ENCODE measurements around the gene CASK.
A peak's percentile ranks its signal among the peaks of the same experiment; 100 is the strongest.

CASK gene

GRCh38 chrX:41502004-41502403 lies 421.4 kb downstream of the CASK start:
- Histone ChIP-seq H3K27me3 (ENCODE audit: insufficient read depth, low read length) (no peaks in the 10 kb centered on the region), H3K4me3 (ENCODE audit: low read depth, low read length) (no peak overlapping the region), H3K27ac (ENCODE audit: low read depth, low read length) (no peak overlapping the region), H3K79me2 (ENCODE audit: control insufficient read depth, insufficient read depth, low read length, unreplicated experiment) (no peaks in the 10 kb centered on the region), H3K4me1 (ENCODE audit: control insufficient read depth, insufficient read depth, low read length, unreplicated experiment) (no peaks in the 10 kb centered on the region), H2AFZ (ENCODE audit: low read length, unreplicated experiment) (no peak overlapping the region), H3K36me3 (ENCODE audit: insufficient read depth, low read length) (no peaks in the 10 kb centered on the region)

- Histone ChIP-seq H3K36me3 (ENCODE audit: insufficient read depth, low read length) (no peaks in the 10 kb centered on the region), H3K79me2 (ENCODE audit: control insufficient read depth, insufficient read depth, low read length, unreplicated experiment) (no peaks in the 10 kb centered on the region), H3K4me3 (ENCODE audit: low read depth, low read length) (no peak overlapping the region), H3K27me3 (ENCODE audit: insufficient read depth, low read length) (no peaks in the 10 kb centered on the region), H2AFZ (ENCODE audit: low read length, unreplicated experiment) (no peak overlapping the region), H3K27ac (ENCODE audit: low read depth, low read length) (no peak overlapping the region), H3K4me1 (ENCODE audit: control insufficient read depth, insufficient read depth, low read length, unreplicated experiment) (no peaks in the 10 kb centered on the region)
These were observed 423.4 kb downstream of the CASK start for GRCh38 chrX:41499984-41500383.

GRCh38 chrX:41499195-41499594 lies 424.2 kb downstream of the CASK start:
- Histone ChIP-seq H3K27ac (ENCODE audit: low read depth, low read length) (no peak overlapping the region), H3K36me3 (ENCODE audit: insufficient read depth, low read length) (no peaks in the 10 kb centered on the region), H3K4me1 (ENCODE audit: control insufficient read depth, insufficient read depth, low read length, unreplicated experiment) (no peaks in the 10 kb centered on the region), H3K4me3 (ENCODE audit: low read depth, low read length) (no peak overlapping the region), H3K27me3 (ENCODE audit: insufficient read depth, low read length) (no peaks in the 10 kb centered on the region), H3K79me2 (ENCODE audit: control insufficient read depth, insufficient read depth, low read length, unreplicated experiment) (no peaks in the 10 kb centered on the region), H2AFZ (ENCODE audit: low read length, unreplicated experiment) (no peak overlapping the region)

- no peaks in the 10 kb centered on the region for H3K79me2 ChIP-seq (ENCODE audit: control insufficient read depth, insufficient read depth, low read length, unreplicated experiment)
- H3K27me3 ChIP-seq (ENCODE audit: insufficient read depth, low read length), result no peaks in the 10 kb centered on the region
- H3K4me3 ChIP-seq (ENCODE audit: low read depth, low read length), result peak overlapping the region; percentile 54; the same call in 1 of the 2 replicates
- H3K36me3 ChIP-seq (ENCODE audit: insufficient read depth, low read length), result no peaks in the 10 kb centered on the region
- H3K27ac ChIP-seq (ENCODE audit: low read depth, low read length), result peak overlapping the region; percentile 77
- peak overlapping the region; percentile 72 for H2AFZ ChIP-seq (ENCODE audit: low read length, unreplicated experiment)
- no peaks in the 10 kb centered on the region for H3K4me1 ChIP-seq (ENCODE audit: control insufficient read depth, insufficient read depth, low read length, unreplicated experiment)
These were observed 431.9 kb downstream of the CASK start for GRCh38 chrX:41491267-41492004.

GRCh38 chrX:41490446-41490845 lies 432.9 kb downstream of the CASK start:
- no peak overlapping the region for H2AFZ ChIP-seq (ENCODE audit: low read length, unreplicated experiment)
- no peaks in the 10 kb centered on the region for H3K27me3 ChIP-seq (ENCODE audit: insufficient read depth, low read length)
- no peaks in the 10 kb centered on the region for H3K79me2 ChIP-seq (ENCODE audit: control insufficient read depth, insufficient read depth, low read length, unreplicated experiment)
- H3K36me3 ChIP-seq (ENCODE audit: insufficient read depth, low read length), result no peaks in the 10 kb centered on the region
- H3K4me1 ChIP-seq (ENCODE audit: control insufficient read depth, insufficient read depth, low read length, unreplicated experiment), result no peaks in the 10 kb centered on the region
- no peak overlapping the region for H3K27ac ChIP-seq (ENCODE audit: low read depth, low read length)
- H3K4me3 ChIP-seq (ENCODE audit: low read depth, low read length), result no peak overlapping the region

- Histone ChIP-seq H3K79me2 (ENCODE audit: control insufficient read depth, insufficient read depth, low read length, unreplicated experiment) (no peaks in the 10 kb centered on the region), H3K27me3 (ENCODE audit: insufficient read depth, low read length) (no peaks in the 10 kb centered on the region), H3K4me1 (ENCODE audit: control insufficient read depth, insufficient read depth, low read length, unreplicated experiment) (no peaks in the 10 kb centered on the region), H2AFZ (ENCODE audit: low read length, unreplicated experiment) (no peak overlapping the region), H3K4me3 (ENCODE audit: low read depth, low read length) (no peak overlapping the region), H3K27ac (ENCODE audit: low read depth, low read length) (no peak overlapping the region), H3K36me3 (ENCODE audit: insufficient read depth, low read length) (no peaks in the 10 kb centered on the region)
These were observed 441.1 kb downstream of the CASK start for GRCh38 chrX:41482154-41482850.

GRCh38 chrX:41481264-41482109 lies 441.9 kb downstream of the CASK start:
- Histone ChIP-seq H3K4me3 (ENCODE audit: low read depth, low read length) (no peak overlapping the region), H3K4me1 (ENCODE audit: control insufficient read depth, insufficient read depth, low read length, unreplicated experiment) (no peaks in the 10 kb centered on the region), H3K79me2 (ENCODE audit: control insufficient read depth, insufficient read depth, low read length, unreplicated experiment) (no peaks in the 10 kb centered on the region)

GRCh38 chrX:41480508-41481260 lies 442.7 kb downstream of the CASK start:
- Histone ChIP-seq H2AFZ (ENCODE audit: low read length, unreplicated experiment) (no peak overlapping the region), H3K27me3 (ENCODE audit: insufficient read depth, low read length) (no peaks in the 10 kb centered on the region), H3K4me1 (ENCODE audit: control insufficient read depth, insufficient read depth, low read length, unreplicated experiment) (no peaks in the 10 kb centered on the region), H3K27ac (ENCODE audit: low read depth, low read length) (no peak overlapping the region), H3K4me3 (ENCODE audit: low read depth, low read length) (no peak overlapping the region), H3K79me2 (ENCODE audit: control insufficient read depth, insufficient read depth, low read length, unreplicated experiment) (no peaks in the 10 kb centered on the region), H3K36me3 (ENCODE audit: insufficient read depth, low read length) (no peaks in the 10 kb centered on the region)

More at GRCh38 chrX:41481264-41482109, 441.9 kb downstream of the CASK start:
- Histone ChIP-seq H3K27me3 (ENCODE audit: insufficient read depth, low read length) (no peaks in the 10 kb centered on the region), H2AFZ (ENCODE audit: low read length, unreplicated experiment) (no peak overlapping the region), H3K27ac (ENCODE audit: low read depth, low read length) (no peak overlapping the region), H3K36me3 (ENCODE audit: insufficient read depth, low read length) (no peaks in the 10 kb centered on the region)

GRCh38 chrX:41478381-41478911 lies 444.9 kb downstream of the CASK start:
- H3K79me2 ChIP-seq (ENCODE audit: control insufficient read depth, insufficient read depth, low read length, unreplicated experiment), result no peaks in the 10 kb centered on the region
- H2AFZ ChIP-seq (ENCODE audit: low read length, unreplicated experiment), result no peak overlapping the region
- no peaks in the 10 kb centered on the region for H3K36me3 ChIP-seq (ENCODE audit: insufficient read depth, low read length)
- no peak overlapping the region for H3K4me3 ChIP-seq (ENCODE audit: low read depth, low read length)
- no peaks in the 10 kb centered on the region for H3K4me1 ChIP-seq (ENCODE audit: control insufficient read depth, insufficient read depth, low read length, unreplicated experiment)
- H3K27ac ChIP-seq (ENCODE audit: low read depth, low read length), result no peak overlapping the region
- no peaks in the 10 kb centered on the region for H3K27me3 ChIP-seq (ENCODE audit: insufficient read depth, low read length)

All from ACC112 (cell line).